Measurements from ENCODE around the gene DOCK8.
"Not testable (repeated sequence)": the region's sequence is repeated elsewhere in the genome, so short reads cannot be mapped to it uniquely, and the experiment has no call there.

DOCK8 gene

DNA sequence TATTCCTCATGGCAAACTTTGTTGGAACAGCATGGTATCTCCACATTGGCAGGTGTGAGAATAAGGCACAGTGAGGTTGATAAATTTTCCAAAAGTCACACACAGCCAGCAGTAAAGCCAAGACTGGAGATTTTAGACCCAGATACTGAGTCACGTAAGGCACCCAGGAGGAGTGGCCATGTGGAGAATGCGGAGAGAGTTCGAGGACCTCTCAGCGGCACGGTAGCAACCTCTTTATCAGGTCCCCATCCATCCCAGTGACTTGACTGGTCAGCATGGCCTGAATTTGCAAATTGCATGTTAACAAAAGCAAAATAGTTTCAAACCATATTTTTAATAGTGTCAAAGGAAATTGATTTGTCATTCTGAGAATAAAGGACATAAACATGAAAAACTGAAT, 183.4 kb downstream of the DOCK8 start:
- DNase-seq (ENCODE audit: low read depth), result no peak
- TF ChIP-seq, protein P1, sequence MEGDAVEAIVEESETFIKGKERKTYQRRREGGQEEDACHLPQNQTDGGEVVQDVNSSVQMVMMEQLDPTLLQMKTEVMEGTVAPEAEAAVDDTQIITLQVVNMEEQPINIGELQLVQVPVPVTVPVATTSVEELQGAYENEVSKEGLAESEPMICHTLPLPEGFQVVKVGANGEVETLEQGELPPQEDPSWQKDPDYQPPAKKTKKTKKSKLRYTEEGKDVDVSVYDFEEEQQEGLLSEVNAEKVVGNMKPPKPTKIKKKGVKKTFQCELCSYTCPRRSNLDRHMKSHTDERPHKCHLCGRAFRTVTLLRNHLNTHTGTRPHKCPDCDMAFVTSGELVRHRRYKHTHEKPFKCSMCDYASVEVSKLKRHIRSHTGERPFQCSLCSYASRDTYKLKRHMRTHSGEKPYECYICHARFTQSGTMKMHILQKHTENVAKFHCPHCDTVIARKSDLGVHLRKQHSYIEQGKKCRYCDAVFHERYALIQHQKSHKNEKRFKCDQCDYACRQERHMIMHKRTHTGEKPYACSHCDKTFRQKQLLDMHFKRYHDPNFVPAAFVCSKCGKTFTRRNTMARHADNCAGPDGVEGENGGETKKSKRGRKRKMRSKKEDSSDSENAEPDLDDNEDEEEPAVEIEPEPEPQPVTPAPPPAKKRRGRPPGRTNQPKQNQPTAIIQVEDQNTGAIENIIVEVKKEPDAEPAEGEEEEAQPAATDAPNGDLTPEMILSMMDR (IDR thresholded peaks at IDR 0.05; ENCODE audit: control insufficient read depth, insufficient read depth, low read depth, low read length, missing control alignments), result no peak
- H3K4me3 ChIP-seq (ENCODE audit: control insufficient read depth, low read depth, low read length), result no peak overlapping the region

DNA sequence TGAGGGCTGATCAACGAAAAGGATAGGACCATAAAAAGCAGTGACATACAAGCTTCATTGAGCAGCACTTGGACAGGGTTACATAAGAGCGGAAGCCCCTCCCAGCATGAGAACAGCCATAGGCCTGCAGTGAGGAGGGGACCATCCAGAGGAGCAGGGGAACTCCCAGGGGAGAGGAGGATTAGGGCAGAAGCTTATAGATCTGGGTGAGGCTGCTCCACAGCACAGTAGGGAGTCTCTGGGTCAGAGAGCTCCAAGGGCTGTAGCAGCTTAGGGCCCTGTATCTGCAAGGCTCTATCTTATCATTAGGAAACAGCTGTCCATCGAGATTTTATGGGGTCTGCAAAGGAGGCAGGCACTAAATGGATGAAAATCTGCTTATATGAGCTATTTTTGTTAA, 186.6 kb downstream of the DOCK8 start:
- TF ChIP-seq, protein P1 (IDR thresholded peaks at IDR 0.05; ENCODE audit: control insufficient read depth, insufficient read depth, low read depth, low read length, missing control alignments), result no peak
- no peak for DNase-seq (ENCODE audit: low read depth)
- H3K4me3 ChIP-seq (ENCODE audit: control insufficient read depth, low read depth, low read length), result no peak overlapping the region

DNA sequence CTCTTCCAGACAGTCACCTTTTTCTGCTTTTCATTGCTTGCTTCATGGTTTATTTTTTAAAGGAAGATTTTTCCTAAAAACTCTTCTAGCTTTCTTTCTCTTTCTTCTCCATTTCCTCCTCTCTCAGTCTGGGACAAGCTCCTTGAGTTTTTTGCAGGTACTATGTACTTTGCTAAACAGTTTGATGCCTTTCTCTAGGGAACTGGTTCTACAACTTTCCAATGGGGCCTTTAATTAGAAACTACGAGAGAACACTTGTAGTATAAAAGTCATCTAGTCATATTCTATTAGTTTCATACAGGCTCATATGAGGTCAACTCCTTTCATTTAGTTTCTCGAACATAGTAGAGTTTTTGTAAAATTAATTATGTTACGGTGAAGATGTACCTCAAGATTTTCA, 189.6 kb downstream of the DOCK8 start:
- TF ChIP-seq, protein P1 (IDR thresholded peaks at IDR 0.05; ENCODE audit: control insufficient read depth, insufficient read depth, low read depth, low read length, missing control alignments), result no peak
- DNase-seq (ENCODE audit: low read depth), result no peak
- H3K4me3 ChIP-seq (ENCODE audit: control insufficient read depth, low read depth, low read length), result no peak overlapping the region

DNA sequence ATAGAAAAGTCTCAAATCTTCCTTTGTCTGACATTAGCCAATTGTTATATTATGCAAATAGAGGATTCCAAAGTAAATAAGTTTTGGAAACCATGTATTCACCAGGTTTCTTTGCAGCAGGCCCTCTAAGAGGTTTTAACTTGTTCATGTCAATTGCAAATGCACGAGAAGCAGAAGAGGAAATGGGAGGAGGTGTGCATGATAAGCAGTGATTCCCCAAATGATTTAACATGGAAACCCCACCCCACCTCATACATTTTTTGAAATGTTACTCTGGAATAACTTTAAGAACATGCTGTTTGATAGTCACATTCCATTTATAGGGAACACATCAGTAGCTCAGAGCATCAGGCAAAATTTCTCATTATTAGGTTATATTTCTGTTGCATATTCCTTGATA, 190.7 kb downstream of the DOCK8 start:
- DNase-seq (ENCODE audit: low read depth), result no peak
- TF ChIP-seq, protein P1 (IDR thresholded peaks at IDR 0.05; ENCODE audit: control insufficient read depth, insufficient read depth, low read depth, low read length, missing control alignments), result no peak
- H3K4me3 ChIP-seq (ENCODE audit: control insufficient read depth, low read depth, low read length), result no peak overlapping the region

DNA sequence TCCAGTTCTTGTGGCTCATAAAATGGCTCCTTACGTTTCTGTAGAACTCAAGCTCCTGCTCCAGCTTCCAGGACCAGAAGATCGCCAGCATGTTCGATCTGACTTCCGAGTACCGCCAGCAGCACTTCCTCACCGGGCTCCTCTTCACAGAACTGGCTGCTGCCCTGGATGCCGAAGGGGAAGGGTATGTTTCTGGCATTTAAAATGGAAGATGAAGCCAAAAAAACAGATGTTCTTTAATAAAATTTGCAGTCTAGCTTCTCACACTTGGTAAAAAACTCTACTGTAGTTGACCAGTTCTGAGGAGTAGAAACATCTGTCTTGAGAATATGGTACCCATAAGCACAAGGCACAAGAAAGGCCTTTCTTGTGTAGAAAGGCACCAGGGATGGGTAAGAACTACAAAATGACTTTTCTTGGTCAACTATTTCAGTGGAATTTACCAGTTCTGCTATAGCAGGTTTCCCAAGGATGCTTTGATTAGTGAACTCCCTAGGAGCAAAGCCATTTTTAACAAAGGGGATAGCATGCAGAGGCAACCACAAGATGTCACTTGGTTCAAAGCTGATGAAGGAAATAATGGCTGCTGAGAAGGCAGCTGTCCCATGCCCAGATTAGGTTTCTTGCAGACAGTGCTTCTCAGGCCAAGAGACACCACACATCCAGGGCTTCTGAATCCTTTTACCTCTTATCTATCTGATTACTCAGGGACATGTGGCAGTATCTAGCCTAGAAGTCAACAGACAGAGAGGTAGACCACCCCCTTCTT, 192.4 kb downstream of the DOCK8 start:
- H3K4me3 ChIP-seq (ENCODE audit: control insufficient read depth, low read depth, low read length), result no peak overlapping the region
- TF ChIP-seq, protein P1 (IDR thresholded peaks at IDR 0.05; ENCODE audit: control insufficient read depth, insufficient read depth, low read depth, low read length, missing control alignments), result no peak
- DNase-seq (ENCODE audit: low read depth), result no peak

DNA sequence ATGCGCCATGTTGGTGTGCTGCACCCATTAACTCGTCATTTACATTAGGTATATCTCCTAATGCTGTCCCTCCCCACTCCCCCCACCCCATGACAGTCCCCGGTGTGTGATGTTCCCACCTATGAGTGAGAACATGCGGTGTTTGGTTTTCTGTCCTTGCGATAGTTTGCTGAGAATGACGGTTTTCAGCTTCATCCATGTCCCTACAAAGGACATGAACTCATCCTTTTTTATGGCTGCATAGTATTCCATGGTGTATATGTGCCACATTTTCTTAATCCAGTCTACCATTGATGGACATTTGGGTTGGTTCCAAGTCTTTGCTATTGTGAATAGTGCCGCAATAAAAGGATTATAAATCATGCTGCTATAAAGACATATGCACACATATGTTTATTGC, 195.0 kb downstream of the DOCK8 start:
- not testable (repeated sequence) for H3K4me3 ChIP-seq (ENCODE audit: control insufficient read depth, low read depth, low read length); DNase-seq (ENCODE audit: low read depth)

DNA sequence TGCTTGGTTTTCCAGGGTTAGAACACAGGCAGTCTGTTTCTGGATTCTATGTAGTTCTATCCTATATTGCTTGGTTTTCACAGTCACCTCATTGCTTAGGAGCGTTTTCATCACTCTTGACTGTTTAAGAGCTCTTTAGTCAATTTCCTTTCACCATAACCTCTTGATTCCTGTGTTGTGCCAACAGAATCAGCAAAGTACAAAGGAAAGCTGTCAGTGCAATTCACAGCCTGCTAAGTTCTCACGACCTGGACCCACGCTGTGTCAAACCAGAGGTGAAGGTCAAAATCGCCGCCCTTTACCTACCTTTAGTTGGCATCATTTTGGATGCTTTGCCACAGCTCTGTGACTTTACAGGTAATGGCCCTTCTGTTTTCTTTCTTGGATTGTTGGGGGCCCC, 199.9 kb downstream of the DOCK8 start:
- H3K4me3 ChIP-seq (ENCODE audit: control insufficient read depth, low read depth, low read length), result no peak overlapping the region
- no peak for DNase-seq (ENCODE audit: low read depth)
- TF ChIP-seq, protein P1 (IDR thresholded peaks at IDR 0.05; ENCODE audit: control insufficient read depth, insufficient read depth, low read depth, low read length, missing control alignments), result no peak
